Fibroblast of lung (primary cell): ENCODE data around the gene IMP4. TPM values are rescaled to one million over a fixed set of nuclear protein-coding genes. Genes with fewer than 3 reads are reported as not detected.

Experiments
- DNase-seq, 2 donors: peaks; one replicate each; pipeline versions ENCODE4 v3.0.0 to v3.0.0-alpha.2; 2010; ENCODE audit warnings: low read depth in 2 of 2
- H2AFZ ChIP-seq: 2 replicates; pipeline ENCODE4 v1.5.1; 2012; ENCODE audit warnings: low read length, control low read depth, inconsistent platforms
- H3K27ac ChIP-seq: 2 replicates; pipeline ENCODE4 v1.5.1; 2011; ENCODE audit warnings: low read length, control low read depth; ENCODE audit not compliant: insufficient read depth
- H3K27me3 ChIP-seq: 2 replicates; pipeline ENCODE4 v1.5.1; 2011; ENCODE audit warnings: mild to moderate bottlenecking, low read length; ENCODE audit not compliant: control insufficient read depth, insufficient read depth
- H3K36me3 ChIP-seq: 2 replicates; pipeline ENCODE4 v1.5.1; 2011; ENCODE audit warnings: low read length; ENCODE audit not compliant: control insufficient read depth, insufficient read depth
- H3K4me1 ChIP-seq: 2 replicates; pipeline ENCODE4 v1.5.1; 2011; ENCODE audit warnings: low read length; ENCODE audit not compliant: control insufficient read depth, insufficient read depth; ENCODE audit errors: extremely low read depth
- H3K4me2 ChIP-seq: 2 replicates; pipeline ENCODE4 v1.5.1; 2011; ENCODE audit warnings: low read length, control low read depth; ENCODE audit not compliant: insufficient read depth; ENCODE audit errors: extremely low read depth
- H3K4me3 ChIP-seq, 4 experiments: fragments of 200-600 bp in 1 of 4; sonication (generic) in 1 of 4; replicated peaks in 1 of 4; 2 replicates each; pipeline ENCODE4 v1.5.1; 2011 to 2016; ENCODE audit warnings: low read length in 4 of 4, low read depth in 3 of 4, mild to moderate bottlenecking in 3 of 4, control low read depth in 2 of 4, inconsistent platforms in 1 of 4, mixed read lengths in 1 of 4; ENCODE audit not compliant: insufficient read depth in 1 of 4; ENCODE audit errors: control extremely low read depth in 1 of 4
- H3K79me2 ChIP-seq: 2 replicates; pipeline ENCODE4 v1.5.1; 2012; ENCODE audit warnings: mild to moderate bottlenecking, low read length, inconsistent platforms; ENCODE audit not compliant: control insufficient read depth, insufficient read depth
- H3K9ac ChIP-seq: 2 replicates; pipeline ENCODE4 v1.5.1; 2011; ENCODE audit warnings: mild to moderate bottlenecking, low read length, control low read depth; ENCODE audit not compliant: insufficient read depth
- H3K9me3 ChIP-seq: 2 replicates; pipeline ENCODE4 v1.5.1; 2012; ENCODE audit warnings: low read depth, low read length; ENCODE audit not compliant: control insufficient read depth, insufficient read depth
- H4K20me1 ChIP-seq: 2 replicates; pipeline ENCODE4 v1.5.1; 2011; ENCODE audit warnings: low read length; ENCODE audit not compliant: control insufficient read depth, insufficient read depth; ENCODE audit errors: extremely low read depth
- EZH2 ChIP-seq: IDR thresholded peaks from 2 replicates; pipeline ENCODE4 v1.5.1; 2012; ENCODE audit warnings: low read length, control low read depth, mild to moderate bottlenecking; ENCODE audit errors: missing control alignments
- polyA plus RNA-seq, 2 donors: library from polyadenylated mRNA; depleted of rRNA in 1 of 2; stranded (reverse) in 1 of 2; unstranded in 1 of 2; fragments of >200 nt; gene quantifications; 2 replicates each; pipeline ENCODE4 v1.2.1, GENCODE V29; 2011 to 2012; ENCODE audit warnings: missing spikeins in 1 of 2
- total RNA-seq: library from RNA; depleted of rRNA; stranded (reverse); fragments of >200 nt; gene quantifications from 2 replicates; pipeline ENCODE4 v1.2.1, GENCODE V29; 2014
- TF ChIP-seq, protein P1 (sequence below), 2 donors: IDR thresholded peaks in 1 of 2; conservative IDR thresholded peaks in 1 of 2; 1 replicate in 1 of 2; 2 replicates in 1 of 2; pipeline ENCODE4 v1.5.1; 2011 to 2012; ENCODE audit warnings: low read length in 2 of 2, control low read depth in 1 of 2, inconsistent platforms in 1 of 2, low read depth in 1 of 2, mild to moderate bottlenecking in 1 of 2

The IMP4 gene
- total and polyA plus RNA-seq, 2 donors (not counting 1 experiment from before 2014, with no cell fraction given): 46.3 to 58.0 TPM

DNA sequence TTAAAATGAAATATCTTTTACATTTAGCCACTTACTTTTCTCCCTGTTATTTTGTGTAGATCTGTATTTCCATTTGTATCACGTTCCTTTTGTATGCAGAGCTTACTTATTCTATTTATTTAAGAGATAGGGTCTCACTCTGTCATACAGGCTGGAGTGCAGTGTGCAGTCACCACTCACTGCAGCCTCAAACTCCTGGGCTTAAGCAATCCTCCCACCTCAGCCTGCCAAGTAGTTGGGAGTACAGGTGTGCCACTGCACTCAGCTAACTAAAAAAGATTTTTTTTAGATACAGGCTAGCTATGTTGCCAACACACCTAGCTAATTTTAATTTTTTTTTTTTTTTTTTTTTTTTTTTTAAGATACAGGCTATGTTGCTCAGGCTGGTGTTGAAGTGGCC lies 24.0 kb downstream of the IMP4 start:
- peaks cover 5% of the 10 kb centered on the region for H3K36me3 ChIP-seq
- H3K27ac ChIP-seq: no peak overlapping the region
- no peak overlapping the region for H3K4me3 ChIP-seq
- no peak overlapping the region for H3K4me2 ChIP-seq
- H3K9me3 ChIP-seq: no peaks in the 10 kb centered on the region
- no peak for DNase-seq
- no peaks in the 10 kb centered on the region for H3K27me3 ChIP-seq
- H3K4me1 ChIP-seq: peaks cover 3% of the 10 kb centered on the region
- no peaks in the 10 kb centered on the region for H4K20me1 ChIP-seq
- TF ChIP-seq EZH2: no peak
- TF ChIP-seq, protein P1, sequence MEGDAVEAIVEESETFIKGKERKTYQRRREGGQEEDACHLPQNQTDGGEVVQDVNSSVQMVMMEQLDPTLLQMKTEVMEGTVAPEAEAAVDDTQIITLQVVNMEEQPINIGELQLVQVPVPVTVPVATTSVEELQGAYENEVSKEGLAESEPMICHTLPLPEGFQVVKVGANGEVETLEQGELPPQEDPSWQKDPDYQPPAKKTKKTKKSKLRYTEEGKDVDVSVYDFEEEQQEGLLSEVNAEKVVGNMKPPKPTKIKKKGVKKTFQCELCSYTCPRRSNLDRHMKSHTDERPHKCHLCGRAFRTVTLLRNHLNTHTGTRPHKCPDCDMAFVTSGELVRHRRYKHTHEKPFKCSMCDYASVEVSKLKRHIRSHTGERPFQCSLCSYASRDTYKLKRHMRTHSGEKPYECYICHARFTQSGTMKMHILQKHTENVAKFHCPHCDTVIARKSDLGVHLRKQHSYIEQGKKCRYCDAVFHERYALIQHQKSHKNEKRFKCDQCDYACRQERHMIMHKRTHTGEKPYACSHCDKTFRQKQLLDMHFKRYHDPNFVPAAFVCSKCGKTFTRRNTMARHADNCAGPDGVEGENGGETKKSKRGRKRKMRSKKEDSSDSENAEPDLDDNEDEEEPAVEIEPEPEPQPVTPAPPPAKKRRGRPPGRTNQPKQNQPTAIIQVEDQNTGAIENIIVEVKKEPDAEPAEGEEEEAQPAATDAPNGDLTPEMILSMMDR (conservative IDR thresholded peaks at IDR 0.05 in 1 of 2, IDR thresholded peaks at IDR 0.05 in 1 of 2; ENCODE audit: low read depth in 1 of 2, low read length in 2 of 2): no peak
- H3K9ac ChIP-seq: no peak overlapping the region
- peaks cover 4% of the 10 kb centered on the region for H3K79me2 ChIP-seq
- H2AFZ ChIP-seq: no peak overlapping the region

DNA sequence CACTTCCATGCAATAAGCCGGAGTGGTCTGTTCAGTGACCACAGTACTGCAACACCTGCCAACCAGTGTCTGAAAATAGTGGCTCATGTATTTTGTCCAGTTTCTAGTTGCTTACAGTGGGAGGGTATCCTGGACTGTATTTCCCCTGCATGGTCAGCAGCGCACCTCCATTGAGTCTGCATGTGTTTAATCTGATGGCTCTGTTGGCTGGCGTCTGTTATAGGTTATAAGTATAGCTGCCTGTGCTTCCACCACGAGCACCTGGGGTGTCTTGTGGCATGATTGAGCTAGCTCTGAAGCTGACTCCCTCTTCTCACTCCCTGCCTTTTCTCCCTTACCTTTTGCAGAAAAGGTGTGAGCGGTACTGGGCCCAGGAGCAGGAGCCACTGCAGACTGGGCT lies 26.1 kb downstream of the IMP4 start:
- no peak overlapping the region for H3K27ac ChIP-seq
- no peak overlapping the region for H2AFZ ChIP-seq

GRCh38 chr2:130369311-130369964 lies 26.7 kb downstream of the IMP4 start:
- Histone ChIP-seq H3K4me3 (no peak overlapping the region), H3K79me2 (peaks cover 23% of the 10 kb centered on the region), H4K20me1 (no peaks in the 10 kb centered on the region), H3K4me2 (no peak overlapping the region), H3K9ac (no peak overlapping the region), H2AFZ (no peak overlapping the region), H3K9me3 (no peaks in the 10 kb centered on the region), H3K36me3 (peaks cover 5% of the 10 kb centered on the region), H3K4me1 (peaks cover 7% of the 10 kb centered on the region), H3K27me3 (no peaks in the 10 kb centered on the region), H3K27ac (no peak overlapping the region)
- no peak for TF ChIP-seq EZH2
- TF ChIP-seq, protein P1 (conservative IDR thresholded peaks at IDR 0.05 in 1 of 2, IDR thresholded peaks at IDR 0.05 in 1 of 2; ENCODE audit: low read depth in 1 of 2, low read length in 2 of 2): no peak
- no peak for DNase-seq

More for the DNA sequence above, 26.1 kb downstream of the IMP4 start:
- no peaks in the 10 kb centered on the region for H3K27me3 ChIP-seq
- no peak overlapping the region for H3K4me3 ChIP-seq
- H3K36me3 ChIP-seq: peaks cover 5% of the 10 kb centered on the region
- no peaks in the 10 kb centered on the region for H4K20me1 ChIP-seq
- H3K4me2 ChIP-seq: no peak overlapping the region
- no peaks in the 10 kb centered on the region for H3K9me3 ChIP-seq
- no peak for DNase-seq
- H3K4me1 ChIP-seq: peaks cover 6% of the 10 kb centered on the region
- peaks cover 19% of the 10 kb centered on the region for H3K79me2 ChIP-seq
- no peak for TF ChIP-seq EZH2
- TF ChIP-seq, protein P1 (conservative IDR thresholded peaks at IDR 0.05 in 1 of 2, IDR thresholded peaks at IDR 0.05 in 1 of 2; ENCODE audit: low read depth in 1 of 2, low read length in 2 of 2): no peak
- no peak overlapping the region for H3K9ac ChIP-seq
